Measurements from ENCODE around the gene COL4A2.

GRCh38 chr13:110445183-110445582, 138.1 kb downstream of the COL4A2 start:
- TF ChIP-seq, protein P1, sequence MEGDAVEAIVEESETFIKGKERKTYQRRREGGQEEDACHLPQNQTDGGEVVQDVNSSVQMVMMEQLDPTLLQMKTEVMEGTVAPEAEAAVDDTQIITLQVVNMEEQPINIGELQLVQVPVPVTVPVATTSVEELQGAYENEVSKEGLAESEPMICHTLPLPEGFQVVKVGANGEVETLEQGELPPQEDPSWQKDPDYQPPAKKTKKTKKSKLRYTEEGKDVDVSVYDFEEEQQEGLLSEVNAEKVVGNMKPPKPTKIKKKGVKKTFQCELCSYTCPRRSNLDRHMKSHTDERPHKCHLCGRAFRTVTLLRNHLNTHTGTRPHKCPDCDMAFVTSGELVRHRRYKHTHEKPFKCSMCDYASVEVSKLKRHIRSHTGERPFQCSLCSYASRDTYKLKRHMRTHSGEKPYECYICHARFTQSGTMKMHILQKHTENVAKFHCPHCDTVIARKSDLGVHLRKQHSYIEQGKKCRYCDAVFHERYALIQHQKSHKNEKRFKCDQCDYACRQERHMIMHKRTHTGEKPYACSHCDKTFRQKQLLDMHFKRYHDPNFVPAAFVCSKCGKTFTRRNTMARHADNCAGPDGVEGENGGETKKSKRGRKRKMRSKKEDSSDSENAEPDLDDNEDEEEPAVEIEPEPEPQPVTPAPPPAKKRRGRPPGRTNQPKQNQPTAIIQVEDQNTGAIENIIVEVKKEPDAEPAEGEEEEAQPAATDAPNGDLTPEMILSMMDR (IDR thresholded peaks at IDR 0.05) = no peak
- TF ChIP-seq POLR2A (IDR thresholded peaks at IDR 0.05) = no peak
